Pulmonary artery endothelial cell (primary cell): ENCODE results near the gene C3orf20. TPM values are rescaled to one million over a fixed set of nuclear protein-coding genes. Genes with fewer than 3 reads are reported as not detected.

ENCODE experiments used
- DNase-seq: peaks from one replicate; pipeline ENCODE4 v3.0.0-alpha.2; 2011; ENCODE audit warnings: low read depth, low spot score
- total RNA-seq: library from RNA; depleted of rRNA; stranded (reverse); fragments of >200 nt; gene quantifications from 2 replicates; pipeline ENCODE4 v1.2.3, GENCODE V29; 2014

C3orf20 gene
- total RNA-seq = not detected in 2 replicates

GRCh38 chr3:14674841-14675240 lies at the start of gene C3orf20:
Gene C3orf20 (plus strand): TSS chr3:14675141. CDS start chr3:14682714, 7,573 bp downstream.
- DNase-seq = no peak

GRCh38 chr3:14625443-14625842 lies 49.5 kb upstream of the C3orf20 start:
- DNase-seq = no peak

- no peak for DNase-seq
Measured at GRCh38 chr3:14627815-14628214, 47.1 kb upstream of the C3orf20 start.

GRCh38 chr3:14628406-14628805 lies 46.5 kb upstream of the C3orf20 start:
- no peak for DNase-seq

GRCh38 chr3:14630404-14631100 lies 44.4 kb upstream of the C3orf20 start:
- DNase-seq = no peak

- no peak for DNase-seq
Measured at GRCh38 chr3:14631101-14631497, 43.8 kb upstream of the C3orf20 start.

GRCh38 chr3:14631687-14632441 lies 43.1 kb upstream of the C3orf20 start:
- DNase-seq = no peak

- no peak for DNase-seq
Measured at GRCh38 chr3:14632442-14632930, 42.5 kb upstream of the C3orf20 start.

- DNase-seq = no peak
Measured at GRCh38 chr3:14633417-14633816, 41.5 kb upstream of the C3orf20 start.

- DNase-seq = peak; percentile 41
Measured at GRCh38 chr3:14633819-14634424, 41.0 kb upstream of the C3orf20 start.

GRCh38 chr3:14634763-14635400 lies 40.1 kb upstream of the C3orf20 start:
- peak; percentile 50 for DNase-seq

- DNase-seq = no peak
Measured at GRCh38 chr3:14636496-14637087, 38.3 kb upstream of the C3orf20 start.

GRCh38 chr3:14640157-14640562 lies 34.8 kb upstream of the C3orf20 start:
- DNase-seq = no peak

GRCh38 chr3:14640734-14641133 lies 34.2 kb upstream of the C3orf20 start:
- DNase-seq = no peak

GRCh38 chr3:14641346-14641745 lies 33.6 kb upstream of the C3orf20 start:
- no peak for DNase-seq

- no peak for DNase-seq
Measured at GRCh38 chr3:14645453-14645852, 29.5 kb upstream of the C3orf20 start.

- no peak for DNase-seq
Measured at GRCh38 chr3:14646131-14646573, 28.8 kb upstream of the C3orf20 start.

- DNase-seq = no peak
Measured at GRCh38 chr3:14646589-14647413, 28.1 kb upstream of the C3orf20 start.

GRCh38 chr3:14647976-14648955 lies 26.7 kb upstream of the C3orf20 start:
- DNase-seq = no peak
